H1 (cell line): ENCODE data around the gene TBX2. TPM values are rescaled to one million over a fixed set of nuclear protein-coding genes. Genes with fewer than 3 reads are reported as not detected.

Source experiments
- NANOG ChIP-seq: IDR thresholded peaks from 2 replicates; pipeline ENCODE4 v1.6.1; 2011; ENCODE audit warnings: low read length, low read depth, mild to moderate bottlenecking, inconsistent platforms; ENCODE audit not compliant: insufficient read depth, poor library complexity, severe bottlenecking
- SRF ChIP-seq: IDR thresholded peaks from 2 replicates; pipeline ENCODE4 v1.6.1; 2011; ENCODE audit warnings: mild to moderate bottlenecking, low read depth, low read length, moderate library complexity
- polyA plus RNA-seq, 7 experiments: library from polyadenylated mRNA; depleted of rRNA in 3 of 7; stranded (reverse) in 5 of 7; unstranded in 2 of 7; fragments of >200 nt in 5 of 7; fragments of 200-250 nt in 2 of 7; gene quantifications; 1 replicate in 5 of 7; 2 replicates in 1 of 7; 4 replicates in 1 of 7; pipeline versions ENCODE4 v1.2.1 to v1.2.3, GENCODE V29; 2011 to 2013; ENCODE audit warnings: missing spikeins in 2 of 7, mixed read lengths in 2 of 7
- total RNA-seq: library from RNA; stranded (reverse); fragmentation: NEBNext Ultra II Directional; extraction: Animal tissue kit (Norgen Biotek cat#: 25700); gene quantifications from 2 replicates; pipeline ENCODE4 v1.2.1, GENCODE V29; 2021
- TF ChIP-seq, protein P1 (sequence below): fragments of 300-600 bp; sonication (generic); IDR thresholded peaks from 2 replicates; pipeline ENCODE4 v1.7.1; 2012; ENCODE audit warnings: low read length, moderate library complexity, mild to moderate bottlenecking, inconsistent platforms; ENCODE audit not compliant: insufficient replicate concordance

Gene TBX2
- total and polyA plus RNA-seq, 2 of the 8 experiments (the other 6 are each of a cell fraction or from before 2014, with no cell fraction given): not detected

DNA sequence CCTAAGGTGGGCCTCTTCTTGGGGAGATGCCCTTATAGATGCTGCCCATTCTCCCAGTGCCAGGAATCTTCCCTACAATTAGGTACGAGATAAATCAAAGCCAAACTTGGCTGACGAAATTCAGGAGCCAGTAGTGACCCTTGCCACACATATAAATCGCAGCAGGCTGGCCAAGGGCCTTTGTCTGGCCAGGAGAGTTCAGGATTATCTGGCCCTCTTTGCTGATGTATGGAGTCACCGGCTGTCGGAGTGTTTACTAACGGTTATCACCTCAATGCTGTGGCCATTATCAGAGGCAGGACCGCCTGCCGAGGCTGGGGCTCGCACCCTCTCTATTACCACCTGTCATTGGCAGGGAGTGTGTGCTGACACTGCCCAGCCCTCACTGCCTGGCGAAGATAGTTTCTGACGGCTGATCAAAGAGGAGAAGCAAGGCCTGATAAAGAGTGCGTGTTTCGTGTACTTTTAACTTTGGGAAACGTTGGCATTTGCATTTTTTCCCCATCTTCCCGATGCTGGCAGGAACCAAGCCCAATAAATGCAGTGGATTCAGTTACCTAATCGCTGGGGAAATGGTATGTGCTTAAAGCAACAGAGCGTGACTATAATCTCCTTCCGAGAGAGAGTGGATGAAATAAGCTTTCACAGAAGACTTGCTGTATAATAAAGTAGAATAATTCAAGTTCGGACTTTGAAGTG is 32.8 kb upstream of the TBX2 start (continued):
- TF ChIP-seq, protein P1, sequence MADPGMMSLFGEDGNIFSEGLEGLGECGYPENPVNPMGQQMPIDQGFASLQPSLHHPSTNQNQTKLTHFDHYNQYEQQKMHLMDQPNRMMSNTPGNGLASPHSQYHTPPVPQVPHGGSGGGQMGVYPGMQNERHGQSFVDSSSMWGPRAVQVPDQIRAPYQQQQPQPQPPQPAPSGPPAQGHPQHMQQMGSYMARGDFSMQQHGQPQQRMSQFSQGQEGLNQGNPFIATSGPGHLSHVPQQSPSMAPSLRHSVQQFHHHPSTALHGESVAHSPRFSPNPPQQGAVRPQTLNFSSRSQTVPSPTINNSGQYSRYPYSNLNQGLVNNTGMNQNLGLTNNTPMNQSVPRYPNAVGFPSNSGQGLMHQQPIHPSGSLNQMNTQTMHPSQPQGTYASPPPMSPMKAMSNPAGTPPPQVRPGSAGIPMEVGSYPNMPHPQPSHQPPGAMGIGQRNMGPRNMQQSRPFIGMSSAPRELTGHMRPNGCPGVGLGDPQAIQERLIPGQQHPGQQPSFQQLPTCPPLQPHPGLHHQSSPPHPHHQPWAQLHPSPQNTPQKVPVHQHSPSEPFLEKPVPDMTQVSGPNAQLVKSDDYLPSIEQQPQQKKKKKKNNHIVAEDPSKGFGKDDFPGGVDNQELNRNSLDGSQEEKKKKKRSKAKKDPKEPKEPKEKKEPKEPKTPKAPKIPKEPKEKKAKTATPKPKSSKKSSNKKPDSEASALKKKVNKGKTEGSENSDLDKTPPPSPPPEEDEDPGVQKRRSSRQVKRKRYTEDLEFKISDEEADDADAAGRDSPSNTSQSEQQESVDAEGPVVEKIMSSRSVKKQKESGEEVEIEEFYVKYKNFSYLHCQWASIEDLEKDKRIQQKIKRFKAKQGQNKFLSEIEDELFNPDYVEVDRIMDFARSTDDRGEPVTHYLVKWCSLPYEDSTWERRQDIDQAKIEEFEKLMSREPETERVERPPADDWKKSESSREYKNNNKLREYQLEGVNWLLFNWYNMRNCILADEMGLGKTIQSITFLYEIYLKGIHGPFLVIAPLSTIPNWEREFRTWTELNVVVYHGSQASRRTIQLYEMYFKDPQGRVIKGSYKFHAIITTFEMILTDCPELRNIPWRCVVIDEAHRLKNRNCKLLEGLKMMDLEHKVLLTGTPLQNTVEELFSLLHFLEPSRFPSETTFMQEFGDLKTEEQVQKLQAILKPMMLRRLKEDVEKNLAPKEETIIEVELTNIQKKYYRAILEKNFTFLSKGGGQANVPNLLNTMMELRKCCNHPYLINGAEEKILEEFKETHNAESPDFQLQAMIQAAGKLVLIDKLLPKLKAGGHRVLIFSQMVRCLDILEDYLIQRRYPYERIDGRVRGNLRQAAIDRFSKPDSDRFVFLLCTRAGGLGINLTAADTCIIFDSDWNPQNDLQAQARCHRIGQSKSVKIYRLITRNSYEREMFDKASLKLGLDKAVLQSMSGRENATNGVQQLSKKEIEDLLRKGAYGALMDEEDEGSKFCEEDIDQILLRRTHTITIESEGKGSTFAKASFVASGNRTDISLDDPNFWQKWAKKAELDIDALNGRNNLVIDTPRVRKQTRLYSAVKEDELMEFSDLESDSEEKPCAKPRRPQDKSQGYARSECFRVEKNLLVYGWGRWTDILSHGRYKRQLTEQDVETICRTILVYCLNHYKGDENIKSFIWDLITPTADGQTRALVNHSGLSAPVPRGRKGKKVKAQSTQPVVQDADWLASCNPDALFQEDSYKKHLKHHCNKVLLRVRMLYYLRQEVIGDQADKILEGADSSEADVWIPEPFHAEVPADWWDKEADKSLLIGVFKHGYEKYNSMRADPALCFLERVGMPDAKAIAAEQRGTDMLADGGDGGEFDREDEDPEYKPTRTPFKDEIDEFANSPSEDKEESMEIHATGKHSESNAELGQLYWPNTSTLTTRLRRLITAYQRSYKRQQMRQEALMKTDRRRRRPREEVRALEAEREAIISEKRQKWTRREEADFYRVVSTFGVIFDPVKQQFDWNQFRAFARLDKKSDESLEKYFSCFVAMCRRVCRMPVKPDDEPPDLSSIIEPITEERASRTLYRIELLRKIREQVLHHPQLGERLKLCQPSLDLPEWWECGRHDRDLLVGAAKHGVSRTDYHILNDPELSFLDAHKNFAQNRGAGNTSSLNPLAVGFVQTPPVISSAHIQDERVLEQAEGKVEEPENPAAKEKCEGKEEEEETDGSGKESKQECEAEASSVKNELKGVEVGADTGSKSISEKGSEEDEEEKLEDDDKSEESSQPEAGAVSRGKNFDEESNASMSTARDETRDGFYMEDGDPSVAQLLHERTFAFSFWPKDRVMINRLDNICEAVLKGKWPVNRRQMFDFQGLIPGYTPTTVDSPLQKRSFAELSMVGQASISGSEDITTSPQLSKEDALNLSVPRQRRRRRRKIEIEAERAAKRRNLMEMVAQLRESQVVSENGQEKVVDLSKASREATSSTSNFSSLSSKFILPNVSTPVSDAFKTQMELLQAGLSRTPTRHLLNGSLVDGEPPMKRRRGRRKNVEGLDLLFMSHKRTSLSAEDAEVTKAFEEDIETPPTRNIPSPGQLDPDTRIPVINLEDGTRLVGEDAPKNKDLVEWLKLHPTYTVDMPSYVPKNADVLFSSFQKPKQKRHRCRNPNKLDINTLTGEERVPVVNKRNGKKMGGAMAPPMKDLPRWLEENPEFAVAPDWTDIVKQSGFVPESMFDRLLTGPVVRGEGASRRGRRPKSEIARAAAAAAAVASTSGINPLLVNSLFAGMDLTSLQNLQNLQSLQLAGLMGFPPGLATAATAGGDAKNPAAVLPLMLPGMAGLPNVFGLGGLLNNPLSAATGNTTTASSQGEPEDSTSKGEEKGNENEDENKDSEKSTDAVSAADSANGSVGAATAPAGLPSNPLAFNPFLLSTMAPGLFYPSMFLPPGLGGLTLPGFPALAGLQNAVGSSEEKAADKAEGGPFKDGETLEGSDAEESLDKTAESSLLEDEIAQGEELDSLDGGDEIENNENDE: no peak
- no peak for TF ChIP-seq NANOG
- no peak for TF ChIP-seq SRF
